ENCODE data around the gene TEC. TPM values are rescaled to one million over a fixed set of nuclear protein-coding genes. Genes with fewer than 3 reads are reported as not detected.

The TEC gene
- polyA plus RNA-seq, 1 donor (not counting 4 experiments of a cell fraction or from before 2014, with no cell fraction given) = 0.39 TPM

- FAIRE-seq (no peak), DNase-seq (ENCODE audit: low read depth, low spot score) (no peak)
- dilution Hi-C loops (cut with MboI; ENCODE audit: extremely low pct_ligation_motif_present, low sequenced_read_pairs) = no loop called here
- Histone ChIP-seq H2AFZ (ENCODE audit: control insufficient read depth, low read length) (no peak overlapping the region), H3K9me1 (ENCODE audit: control insufficient read depth, extremely low read depth, insufficient read depth, low read length) (no peaks in the 10 kb centered on the region), H3K4me3 (ENCODE audit: control insufficient read depth in 2 of 3, extremely low read depth in 1 of 3, insufficient read depth in 2 of 3, low read depth in 1 of 3, low read length in 3 of 3) (no peak overlapping the region), H3K79me2 (ENCODE audit: control insufficient read depth, insufficient read depth, low read length) (no peaks in the 10 kb centered on the region), H3K9me3 (ENCODE audit: control insufficient read depth, low read depth, low read length) (no peaks in the 10 kb centered on the region), H3K9ac (ENCODE audit: control insufficient read depth, extremely low read depth, insufficient read depth, low read length) (no peak overlapping the region), H3K4me2 (ENCODE audit: control insufficient read depth, extremely low read depth, insufficient read depth, low read depth, low read length) (peak overlapping the region; percentile 29), H3K4me1 (ENCODE audit: control insufficient read depth, extremely low read depth, insufficient read depth, low read length) (peaks cover 2% of the 10 kb centered on the region), H4K20me1 (ENCODE audit: control insufficient read depth, extremely low read depth, insufficient read depth, low read length) (no peaks in the 10 kb centered on the region), H3K36me3 (ENCODE audit: control insufficient read depth in 2 of 2, extremely low read depth in 1 of 2, insufficient read depth in 2 of 2, low read length in 2 of 2) (no peaks in the 10 kb centered on the region), H3K27ac (ENCODE audit: control insufficient read depth, insufficient read depth, low read length) (no peak overlapping the region), H3K27me3 (ENCODE audit: control insufficient read depth, extremely low read depth, insufficient read depth, low read length) (no peaks in the 10 kb centered on the region)
- TF ChIP-seq CTCF (optimal IDR thresholded peaks at IDR 0.05 in 1 of 3, IDR thresholded peaks at IDR 0.05 in 1 of 3, conservative IDR thresholded peaks at IDR 0.05 in 1 of 3; ENCODE audit: extremely low read depth in 1 of 3, insufficient read depth in 2 of 3, low read length in 3 of 3) (no peak), EZH2 (IDR thresholded peaks at IDR 0.05; ENCODE audit: low read length) (no peak)
Measured at GRCh38 chr4:48237996-48238645, 31.5 kb downstream of the TEC start.

- H3K4me1 ChIP-seq (ENCODE audit: control insufficient read depth, extremely low read depth, insufficient read depth, low read length) = peaks cover 2% of the 10 kb centered on the region
- no peak for DNase-seq (ENCODE audit: low read depth, low spot score)
- H4K20me1 ChIP-seq (ENCODE audit: control insufficient read depth, extremely low read depth, insufficient read depth, low read length) = no peaks in the 10 kb centered on the region
- TF ChIP-seq CTCF (optimal IDR thresholded peaks at IDR 0.05 in 1 of 3, IDR thresholded peaks at IDR 0.05 in 1 of 3, conservative IDR thresholded peaks at IDR 0.05 in 1 of 3; ENCODE audit: extremely low read depth in 1 of 3, insufficient read depth in 2 of 3, low read length in 3 of 3) (no peak), EZH2 (IDR thresholded peaks at IDR 0.05; ENCODE audit: low read length) (no peak)
- no peak overlapping the region for H3K4me3 ChIP-seq (ENCODE audit: control insufficient read depth in 2 of 3, extremely low read depth in 1 of 3, insufficient read depth in 2 of 3, low read depth in 1 of 3, low read length in 3 of 3)
- H3K4me2 ChIP-seq (ENCODE audit: control insufficient read depth, extremely low read depth, insufficient read depth, low read depth, low read length) = no peak overlapping the region
- H3K79me2 ChIP-seq (ENCODE audit: control insufficient read depth, insufficient read depth, low read length) = no peaks in the 10 kb centered on the region
- no peak for FAIRE-seq
- H2AFZ ChIP-seq (ENCODE audit: control insufficient read depth, low read length) = no peak overlapping the region
- H3K27ac ChIP-seq (ENCODE audit: control insufficient read depth, insufficient read depth, low read length) = no peak overlapping the region
- H3K27me3 ChIP-seq (ENCODE audit: control insufficient read depth, extremely low read depth, insufficient read depth, low read length) = no peaks in the 10 kb centered on the region
- dilution Hi-C loops (cut with MboI; ENCODE audit: extremely low pct_ligation_motif_present, low sequenced_read_pairs) = no loop called here
- H3K9me3 ChIP-seq (ENCODE audit: control insufficient read depth, low read depth, low read length) = no peaks in the 10 kb centered on the region
- H3K9me1 ChIP-seq (ENCODE audit: control insufficient read depth, extremely low read depth, insufficient read depth, low read length) = no peaks in the 10 kb centered on the region
- H3K36me3 ChIP-seq (ENCODE audit: control insufficient read depth in 2 of 2, extremely low read depth in 1 of 2, insufficient read depth in 2 of 2, low read length in 2 of 2) = no peaks in the 10 kb centered on the region
- no peak overlapping the region for H3K9ac ChIP-seq (ENCODE audit: control insufficient read depth, extremely low read depth, insufficient read depth, low read length)
Measured at GRCh38 chr4:48235050-48235449, 34.6 kb downstream of the TEC start.

All from keratinocyte (primary cell).